ENCODE data around the gene EMP1.

EMP1 gene

DNA sequence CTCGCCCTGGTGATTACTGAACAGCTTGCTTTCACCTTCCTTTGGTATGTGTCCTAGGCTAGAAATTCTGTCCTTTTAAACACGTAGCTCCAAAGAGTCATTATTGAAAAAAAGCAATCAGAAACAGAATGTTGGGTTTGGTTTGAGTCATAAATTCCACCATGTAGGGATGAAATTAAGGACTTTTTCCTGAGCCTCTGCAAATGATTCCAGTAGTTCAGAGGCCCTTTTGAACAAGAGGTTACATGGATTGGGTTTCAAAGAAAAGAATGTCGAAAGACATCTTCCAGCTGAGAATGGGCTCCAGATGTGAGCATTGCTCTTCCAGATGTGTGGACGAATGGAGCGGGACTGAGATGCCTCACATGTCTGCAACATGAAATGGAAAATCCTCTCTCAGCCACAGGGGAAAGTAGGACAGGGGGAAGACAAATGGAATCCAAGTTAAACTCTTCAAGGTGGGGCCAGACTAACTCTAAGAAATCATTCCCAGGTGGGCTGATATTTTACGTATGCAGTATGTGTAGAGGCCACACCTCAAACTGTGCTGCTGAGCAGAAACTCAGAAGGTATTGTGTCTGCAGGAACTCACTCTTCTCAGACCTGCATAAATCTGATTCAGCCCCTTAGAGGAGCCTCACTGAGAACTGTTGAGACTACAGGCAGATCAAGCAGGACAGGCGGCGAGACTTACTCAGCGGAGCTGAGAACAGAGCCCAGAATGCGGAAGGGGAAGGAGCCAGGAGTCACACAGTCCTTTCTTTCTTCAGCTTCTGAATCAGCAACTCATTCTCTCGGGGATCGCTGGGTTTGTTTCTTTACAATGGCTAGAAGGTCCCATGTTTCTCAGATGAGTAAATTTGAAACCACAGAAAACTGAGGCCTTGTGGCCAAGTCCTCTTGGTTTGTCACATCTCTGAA lies 23.3 kb upstream of the EMP1 start:
- DNase-seq = no peak

DNA sequence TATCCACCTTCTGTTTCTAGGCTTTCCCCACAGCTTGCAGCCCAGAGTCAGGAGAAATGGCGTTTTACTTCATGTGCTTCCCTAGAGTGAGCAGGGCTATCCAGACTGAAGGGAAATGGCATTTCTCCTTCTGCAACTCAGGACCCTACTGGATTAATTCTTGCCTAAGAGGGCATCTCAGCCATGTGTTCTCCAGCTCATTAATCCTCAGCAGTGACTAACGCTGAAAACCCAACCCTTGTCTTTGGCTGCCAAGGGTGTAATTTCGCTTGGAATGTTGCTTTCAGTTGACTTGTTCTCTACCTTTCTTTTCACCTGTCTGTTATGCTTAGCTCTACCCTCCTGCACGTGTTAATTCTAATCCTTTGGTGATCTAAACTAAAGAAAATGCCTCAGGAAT lies 21.0 kb upstream of the EMP1 start:
- no peak for DNase-seq

DNA sequence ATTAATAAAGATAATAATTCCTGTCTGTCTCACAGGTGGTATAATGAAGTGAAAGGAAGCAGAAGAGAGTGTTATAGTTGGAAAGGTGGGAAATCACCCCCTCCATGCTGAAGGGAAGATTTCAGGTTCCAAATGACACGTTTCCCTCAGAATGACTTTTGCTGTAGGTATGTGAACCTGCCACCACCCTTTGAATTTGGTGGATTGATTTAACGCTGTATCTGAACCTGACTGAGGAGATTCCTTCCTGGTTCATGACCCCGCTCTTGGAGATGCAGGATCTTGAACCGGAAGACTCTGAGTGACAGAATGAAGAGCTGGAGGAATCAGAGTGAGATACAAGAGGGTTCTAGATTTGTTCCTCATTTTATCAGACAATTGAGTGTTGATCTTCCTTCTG lies 20.3 kb upstream of the EMP1 start:
- no peak for DNase-seq

DNA sequence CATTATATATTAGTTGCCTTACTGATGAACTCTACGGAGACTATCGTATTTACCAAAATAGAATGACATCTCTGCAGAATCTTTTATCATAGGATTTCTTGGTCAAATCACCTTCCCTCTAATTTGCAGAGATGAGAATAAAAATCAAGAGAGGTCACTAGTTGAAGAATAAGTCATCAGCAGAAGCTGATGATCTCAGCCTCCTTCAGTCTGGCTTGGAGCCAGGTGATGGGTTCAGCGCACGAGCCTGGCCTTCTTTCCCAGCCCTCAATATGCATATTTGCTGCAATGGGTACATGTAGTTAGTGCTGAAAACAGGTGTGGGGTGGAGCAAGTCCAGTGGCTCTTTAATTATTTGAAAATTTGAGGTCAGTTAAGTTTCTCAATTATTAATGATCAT lies 19.2 kb upstream of the EMP1 start:
- no peak for DNase-seq

DNA sequence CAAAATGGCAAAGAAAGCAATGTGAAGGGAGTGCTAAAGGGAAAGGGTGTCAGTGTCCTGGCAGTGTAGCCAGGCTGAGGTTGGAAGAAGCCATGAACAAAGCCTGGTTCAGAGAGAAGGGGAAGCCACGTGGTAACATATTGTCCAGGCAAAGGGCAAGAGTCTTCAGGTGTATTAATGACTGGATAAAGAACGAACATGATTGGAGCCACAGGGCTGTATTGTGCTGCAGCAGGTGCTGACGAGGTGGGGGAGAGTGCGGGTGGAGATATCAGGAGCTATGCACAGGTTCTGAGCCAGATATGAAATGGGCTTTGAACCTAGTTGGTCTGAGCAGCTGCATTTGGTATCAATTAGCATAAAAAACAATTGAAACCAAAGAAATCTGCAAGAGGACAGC lies 18.6 kb upstream of the EMP1 start:
- no peak for DNase-seq

DNA sequence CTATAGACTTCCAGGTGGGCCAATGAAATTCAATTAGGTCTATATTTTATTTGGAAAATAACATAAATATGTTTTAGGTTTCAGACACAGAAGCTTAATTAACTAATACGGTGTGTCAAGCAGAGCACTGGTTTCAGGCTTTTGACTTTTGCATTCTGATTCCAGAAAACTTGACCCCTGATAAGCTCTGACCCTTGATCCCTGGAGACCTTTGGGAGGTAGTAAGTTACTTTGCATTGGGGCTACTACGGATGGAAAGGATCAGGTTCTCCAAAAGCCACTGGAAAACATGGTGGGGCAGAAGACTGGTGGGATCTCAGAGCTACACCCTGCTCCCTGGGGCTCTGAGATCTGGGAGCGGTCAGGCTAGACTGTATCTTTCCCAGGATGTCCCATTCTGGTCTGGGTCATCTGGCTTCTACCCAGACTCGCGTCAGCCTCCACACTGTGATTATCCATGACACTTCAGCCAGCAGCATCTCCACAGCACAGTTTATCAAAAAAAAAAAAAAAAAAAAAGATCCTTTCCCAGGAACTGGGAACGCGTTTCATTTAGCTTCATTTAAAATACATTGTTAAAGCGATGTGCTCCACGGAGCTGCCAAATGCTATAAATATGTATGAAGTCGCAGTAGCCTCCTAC lies 17.8 kb upstream of the EMP1 start:
- no peak for DNase-seq

DNA sequence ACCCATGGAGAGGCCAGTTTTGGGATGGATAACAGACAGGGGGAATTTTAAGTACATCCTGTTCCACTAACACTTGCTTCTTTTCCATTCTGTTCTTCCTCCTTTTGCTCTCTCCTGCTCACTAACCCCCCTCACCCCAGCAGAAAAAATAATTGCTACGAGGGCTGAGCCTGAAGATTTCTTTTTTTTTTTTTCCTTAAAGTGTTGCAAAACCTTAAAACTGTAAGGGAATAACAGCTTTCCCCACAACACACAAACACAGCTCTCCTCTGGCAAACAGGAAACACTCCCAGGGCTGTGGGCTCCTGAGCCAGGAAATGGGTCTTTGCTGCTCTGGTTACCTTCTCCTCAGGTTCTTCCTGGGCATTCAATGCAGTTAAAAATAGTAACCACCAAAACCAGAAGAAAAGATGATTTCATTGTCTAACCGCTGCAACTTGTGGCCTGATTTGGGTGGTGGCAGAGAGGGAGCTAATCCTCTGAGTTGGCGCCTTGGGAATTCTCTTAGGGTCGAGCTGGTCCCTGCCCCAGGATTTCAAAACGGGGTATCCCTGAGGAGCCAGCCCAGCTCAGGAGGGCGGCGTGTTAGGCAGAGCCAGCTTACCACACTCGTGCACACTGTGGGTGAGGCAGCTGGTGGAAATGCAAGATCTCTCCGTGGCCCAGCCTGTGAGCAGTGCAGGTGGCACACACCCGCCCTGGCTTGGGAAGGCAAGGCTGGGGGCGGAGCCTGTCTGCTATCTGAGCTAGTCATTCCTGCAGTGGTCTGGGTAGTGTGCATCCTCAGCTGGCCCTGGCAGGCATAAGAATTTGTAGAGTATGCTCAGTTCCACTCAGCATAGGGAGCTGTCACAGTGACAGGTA lies 17.1 kb upstream of the EMP1 start:
- DNase-seq = peak; percentile 51

DNA sequence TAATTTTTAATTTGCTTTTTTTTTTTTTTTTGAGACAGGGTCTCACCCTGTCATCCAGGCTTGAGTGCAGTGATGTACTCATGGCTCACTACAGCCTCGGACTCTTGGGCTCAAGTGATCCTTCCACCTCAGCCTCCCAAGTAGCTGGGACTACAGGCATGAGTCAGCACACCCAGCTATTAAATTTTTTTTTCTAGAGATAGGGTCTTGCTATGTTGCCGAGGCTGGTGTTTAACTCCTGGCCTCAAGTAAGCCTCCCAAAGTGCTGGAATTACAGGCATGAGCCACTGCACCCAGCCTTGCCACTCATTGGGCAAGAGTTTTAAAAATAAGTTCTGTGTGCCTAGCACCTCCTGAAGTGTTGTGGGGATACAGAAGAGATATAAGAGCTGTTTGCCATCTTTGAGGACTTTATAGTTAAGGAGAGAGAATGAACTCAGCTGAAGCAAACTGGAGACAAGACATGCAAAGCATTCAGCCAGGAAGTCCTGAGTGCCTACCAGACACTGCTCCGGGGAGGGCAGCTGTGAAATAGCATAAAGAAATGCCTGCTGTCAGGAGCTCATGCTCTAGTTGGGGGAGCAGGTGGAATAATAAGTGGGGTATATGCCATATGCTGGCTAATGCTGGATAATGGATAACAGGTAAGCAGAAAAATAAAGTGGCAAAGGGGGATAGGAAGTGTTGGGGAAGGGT lies 15.0 kb upstream of the EMP1 start:
- no peak for DNase-seq

DNA sequence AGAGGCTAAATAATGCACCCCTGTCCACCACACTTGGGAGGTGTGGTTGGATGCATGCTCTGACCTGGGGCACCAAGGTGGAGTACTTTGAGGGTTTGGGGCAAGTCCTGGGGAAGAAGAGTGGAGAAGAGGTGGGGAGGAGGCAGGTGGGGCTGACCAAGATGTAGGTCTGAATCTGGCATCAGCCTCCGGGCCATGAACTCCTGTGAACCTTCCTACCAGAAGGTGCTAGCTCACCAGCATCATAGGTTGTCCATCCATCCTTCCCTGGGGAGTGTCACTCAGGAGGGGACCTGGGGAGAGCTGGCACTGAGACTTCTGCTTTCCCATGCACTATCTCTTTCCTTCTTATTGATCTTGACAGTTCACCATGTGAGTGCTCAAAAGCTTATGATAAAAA lies 13.6 kb upstream of the EMP1 start:
- DNase-seq = no peak

DNA sequence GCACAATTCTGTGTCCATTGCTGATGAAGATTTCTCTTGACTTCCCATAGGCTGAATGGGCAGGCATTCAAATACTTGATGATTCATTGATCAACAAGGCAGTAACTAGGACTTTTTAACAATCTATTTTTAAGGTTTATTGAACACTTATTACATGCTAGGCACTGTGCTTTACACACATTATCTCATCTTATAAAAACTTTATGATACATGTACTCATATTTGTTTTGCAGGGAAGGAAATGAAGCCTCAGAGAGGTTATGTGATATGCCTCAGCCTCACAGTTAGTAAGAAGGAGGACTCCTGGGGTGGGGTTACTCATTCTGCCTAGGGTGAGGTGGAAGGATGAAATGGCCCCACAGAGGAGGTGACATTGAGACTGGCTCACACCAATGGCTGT lies 12.9 kb upstream of the EMP1 start:
- DNase-seq = no peak

DNA sequence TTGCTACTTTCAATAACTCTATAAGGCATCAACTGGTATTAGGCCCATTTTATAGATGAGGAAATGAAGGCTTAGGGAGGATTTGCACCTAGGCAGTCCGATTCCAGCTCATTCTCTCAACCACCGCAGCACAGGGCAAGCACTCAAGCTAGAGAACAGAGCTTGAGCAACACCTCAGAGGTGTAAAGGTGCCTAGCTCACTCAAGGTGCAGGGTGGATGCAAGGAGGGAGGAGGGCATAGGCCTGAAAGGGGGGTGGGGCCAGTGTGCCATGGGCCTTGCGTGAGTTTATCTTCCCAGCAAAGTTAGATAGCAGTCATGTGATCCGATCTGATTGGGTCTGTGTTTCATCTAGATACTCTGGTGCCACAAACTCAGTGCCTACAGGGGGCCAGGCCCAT lies 10.2 kb upstream of the EMP1 start:
- DNase-seq = no peak

DNA sequence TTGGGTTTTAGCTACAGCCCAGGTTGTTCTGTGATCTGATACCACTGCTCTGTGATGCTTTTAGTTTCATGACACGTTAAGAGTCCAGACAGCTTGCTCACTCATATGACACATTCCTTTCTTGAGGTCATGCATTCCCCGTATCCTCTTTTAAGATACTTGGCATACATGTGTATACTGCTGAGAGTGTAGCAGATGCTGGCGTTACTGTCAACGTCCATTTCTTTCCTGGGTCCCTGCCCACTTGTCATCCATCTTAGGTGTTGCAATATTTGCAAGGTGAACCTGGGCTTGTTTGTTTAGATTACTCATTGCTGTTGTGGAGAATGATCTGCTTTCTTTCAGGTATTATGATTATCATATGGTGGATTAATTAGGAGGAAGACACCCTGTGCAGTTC lies 9.1 kb upstream of the EMP1 start:
- no peak for DNase-seq

DNA sequence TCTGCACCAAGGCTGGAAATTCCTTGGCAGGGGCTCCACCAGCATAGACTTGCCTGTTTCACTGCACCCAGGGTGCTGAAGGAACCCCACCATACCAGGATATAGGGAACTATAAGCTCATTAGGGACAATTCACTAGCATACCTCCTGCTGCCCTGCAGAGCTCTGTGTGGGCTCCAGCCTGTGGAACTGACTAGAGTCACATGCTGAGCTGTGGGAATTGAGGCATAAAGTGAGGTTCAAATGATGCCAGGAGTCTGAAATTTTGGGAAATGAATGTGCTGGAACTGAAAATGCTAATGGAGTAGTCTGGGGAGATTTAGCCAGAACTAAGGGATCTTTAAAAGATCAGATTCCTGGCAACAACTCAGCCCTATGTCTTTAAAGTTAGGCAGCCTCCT lies 7.3 kb upstream of the EMP1 start:
- DNase-seq = no peak

DNA sequence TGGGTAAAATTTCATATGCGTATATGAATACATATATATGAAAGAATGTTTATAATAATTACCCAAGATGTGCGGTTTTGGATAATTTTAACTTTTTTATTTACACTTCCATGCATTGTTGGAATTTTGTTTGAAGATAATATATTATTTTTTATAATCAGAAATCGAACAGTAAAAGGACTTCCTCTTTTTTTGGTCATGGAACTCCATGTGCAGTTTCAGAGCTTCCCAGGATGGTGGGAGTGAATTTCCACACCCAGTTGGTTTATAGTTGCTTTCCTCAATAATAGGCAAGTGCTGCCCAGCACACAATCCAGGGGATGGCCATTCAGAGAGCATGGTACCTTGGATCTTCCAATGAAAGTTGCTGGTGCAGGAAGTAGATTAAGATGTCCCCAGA lies 6.3 kb upstream of the EMP1 start:
- no peak for DNase-seq

DNA sequence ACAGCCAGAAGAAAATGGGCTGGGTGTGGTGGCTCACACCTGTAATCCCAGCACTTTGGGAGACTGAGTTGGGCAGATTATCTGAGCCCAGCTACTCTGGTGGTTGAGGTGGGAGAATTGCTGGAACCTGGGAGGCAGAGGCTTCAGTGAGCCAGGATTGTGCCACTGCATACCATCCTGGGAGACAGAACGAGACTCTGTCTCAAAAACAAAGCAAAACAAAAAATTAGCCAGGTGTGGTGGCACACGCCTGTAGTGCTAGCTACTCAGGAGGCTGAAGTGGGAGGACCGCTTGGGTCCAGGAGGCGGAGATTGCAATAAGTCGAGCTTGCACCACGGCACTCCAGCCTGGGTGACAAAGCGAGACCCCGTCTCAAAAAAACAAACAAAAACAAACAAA lies 3.8 kb upstream of the EMP1 start:
- DNase-seq = no peak

DNA sequence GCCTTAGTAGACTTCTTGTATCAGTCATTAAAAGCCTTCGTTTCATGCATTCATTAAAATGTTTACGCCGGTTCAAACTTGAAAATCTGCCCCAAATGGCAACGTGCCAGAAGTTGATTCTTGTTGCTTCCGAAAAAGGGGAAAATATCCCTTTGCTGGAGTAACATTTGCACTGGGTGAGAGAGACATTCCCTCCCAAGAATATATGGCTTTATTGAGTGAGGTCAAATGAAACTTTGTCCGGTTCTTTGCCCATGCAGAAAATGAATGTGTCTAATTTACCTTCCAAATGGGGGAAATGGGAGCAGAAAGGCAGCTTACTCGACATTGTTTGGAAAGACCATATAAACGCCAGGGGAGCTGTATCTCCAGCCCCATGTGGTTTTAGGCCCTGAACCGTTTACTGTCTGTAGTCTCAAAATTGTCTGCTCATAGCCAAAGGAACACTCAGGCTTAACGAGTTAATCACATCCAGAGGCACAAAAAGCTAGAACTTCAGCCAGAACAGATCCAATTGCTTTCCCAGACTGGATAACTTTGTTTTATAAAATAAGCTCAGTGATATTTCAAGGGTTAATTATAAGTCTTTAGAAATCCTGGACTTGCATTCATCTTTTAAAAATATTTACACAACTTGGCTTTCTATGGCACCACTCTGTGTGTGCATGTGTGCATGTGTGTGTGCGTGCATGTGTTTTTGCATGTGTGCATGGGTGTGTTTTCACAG lies 2.9 kb upstream of the EMP1 start:
- DNase-seq = no peak

DNA sequence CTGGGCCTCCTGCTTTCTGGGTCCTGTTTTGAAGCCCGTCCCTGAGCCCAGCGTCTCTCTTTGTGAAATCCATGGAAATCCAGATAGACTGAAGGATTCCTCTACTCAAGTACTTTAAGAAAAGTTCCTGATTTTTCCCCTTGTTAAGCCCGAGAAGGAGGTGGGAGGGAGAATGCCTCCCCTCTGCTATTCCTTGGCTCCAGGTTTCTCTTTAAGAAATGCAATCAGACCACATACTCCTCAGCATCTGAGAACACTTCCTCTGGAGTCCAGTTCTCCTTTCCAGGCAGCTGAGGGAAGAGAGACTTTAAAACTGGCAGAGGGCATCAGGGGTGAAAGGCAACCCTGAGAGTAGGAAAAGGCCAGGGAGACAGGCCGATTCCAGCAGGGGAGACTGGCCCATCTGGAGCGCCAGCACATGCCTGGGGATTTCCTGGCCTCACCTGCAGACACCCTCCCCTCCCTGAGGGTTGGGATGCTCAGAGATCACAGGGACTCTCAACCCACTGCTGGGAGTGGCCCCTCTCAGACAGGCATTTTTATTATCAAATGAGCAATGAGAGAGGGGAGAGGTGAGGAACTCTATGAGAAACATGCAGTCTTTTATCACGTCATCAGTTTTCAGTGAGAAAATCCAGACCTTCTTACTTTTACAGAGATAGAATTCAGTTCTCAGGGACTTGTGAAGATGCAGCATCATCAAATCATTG lies 2.0 kb upstream of the EMP1 start:
- no peak for DNase-seq

DNA sequence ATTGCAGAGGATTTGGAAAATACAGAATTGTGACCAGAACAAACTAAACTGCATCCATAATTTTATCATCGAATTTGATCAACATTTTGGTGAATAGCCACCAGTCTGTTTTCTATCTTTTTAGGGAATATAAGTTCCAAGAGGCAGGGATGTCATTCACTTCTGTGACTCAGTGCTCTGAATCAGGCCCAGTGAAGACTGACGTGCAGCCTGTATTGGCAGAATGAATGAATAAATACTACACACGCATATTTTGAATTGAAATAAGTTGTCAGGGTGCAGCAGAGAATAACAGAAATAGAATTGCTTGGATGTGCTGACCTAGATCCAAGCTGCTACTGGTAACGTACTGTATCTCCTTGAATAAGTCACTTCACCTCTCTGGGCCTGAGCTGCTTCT lies 1.3 kb upstream of the EMP1 start:
- DNase-seq = no peak

DNA sequence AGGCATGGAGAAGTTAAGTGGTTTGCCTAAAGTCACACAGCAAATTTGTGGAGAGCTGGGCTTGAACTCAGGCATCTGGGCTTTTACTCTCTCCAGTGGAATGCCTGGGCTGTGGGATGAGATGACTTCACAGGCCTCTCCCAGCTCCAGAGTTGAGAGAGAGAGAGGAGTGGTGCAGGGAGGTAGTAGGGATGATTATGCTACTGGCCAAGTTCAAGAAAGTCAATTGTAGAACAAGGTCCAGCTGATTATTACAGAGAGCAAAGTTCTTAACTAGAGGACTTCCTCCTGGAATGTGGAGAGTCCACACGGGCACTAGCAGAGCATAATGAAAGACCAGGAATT lies 769 bp upstream of the EMP1 start:
- DNase-seq = no peak

DNA sequence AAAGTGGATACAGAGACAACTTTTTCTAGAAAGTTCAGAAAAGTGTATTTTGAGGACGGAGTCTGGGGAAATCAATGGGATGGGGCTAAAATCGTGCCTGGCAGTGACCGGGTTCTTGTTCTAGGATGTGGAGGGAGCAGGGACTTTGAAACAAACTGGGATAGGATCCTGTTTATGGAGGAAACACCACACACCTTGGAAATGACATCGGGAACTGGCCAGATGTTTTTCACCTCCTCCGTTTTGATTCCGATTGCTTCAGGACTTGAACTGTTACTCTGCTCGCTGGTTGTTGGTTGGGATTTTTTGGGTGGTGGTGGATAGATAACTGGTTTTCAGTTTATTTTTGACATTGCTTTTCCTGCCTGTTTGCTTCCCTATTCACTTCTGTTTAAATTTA lies 506 bp downstream of the EMP1 start:
- DNase-seq = no peak

DNA sequence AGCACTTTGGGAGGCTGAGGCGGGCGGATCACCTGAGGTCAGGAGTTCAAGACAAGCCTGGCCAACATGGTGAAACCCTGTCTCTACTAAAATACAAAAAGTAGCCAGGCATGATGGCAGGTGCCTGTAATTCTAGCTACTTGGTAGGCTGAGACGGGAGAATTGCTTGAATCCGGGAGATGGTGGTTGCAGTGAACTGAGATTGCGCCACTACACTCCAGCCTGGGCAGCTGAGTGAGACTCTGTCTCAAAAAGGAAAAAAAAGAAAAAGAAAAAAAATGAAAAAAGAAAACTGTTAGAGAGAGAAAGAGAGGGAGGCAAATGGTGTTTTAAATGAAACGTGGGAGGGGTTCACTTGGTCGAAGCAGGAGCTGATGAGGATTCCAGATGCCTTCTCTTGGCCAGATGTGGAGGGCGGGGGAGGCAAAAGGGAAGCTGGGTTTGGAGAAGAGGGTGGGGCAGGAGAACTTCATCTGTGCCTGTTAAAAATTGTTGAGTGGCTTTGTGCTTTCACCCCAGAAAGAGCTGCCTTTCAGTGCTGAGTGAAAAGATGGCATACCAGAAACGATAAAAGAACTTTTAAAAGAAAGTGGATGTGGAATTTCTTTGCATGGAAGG lies 1.1 kb downstream of the EMP1 start:
- no peak for DNase-seq
